ENCODE measurements around the gene CPEB4. TPM values are rescaled to one million over a fixed set of nuclear protein-coding genes. Genes with fewer than 3 reads are reported as not detected.

Gene CPEB4
- total and polyA plus RNA-seq, 9 of the 15 experiments (the other 6 are each of a cell fraction or from before 2014, with no cell fraction given) = 7.4 to 21.3 (median 12.4) TPM

DNA sequence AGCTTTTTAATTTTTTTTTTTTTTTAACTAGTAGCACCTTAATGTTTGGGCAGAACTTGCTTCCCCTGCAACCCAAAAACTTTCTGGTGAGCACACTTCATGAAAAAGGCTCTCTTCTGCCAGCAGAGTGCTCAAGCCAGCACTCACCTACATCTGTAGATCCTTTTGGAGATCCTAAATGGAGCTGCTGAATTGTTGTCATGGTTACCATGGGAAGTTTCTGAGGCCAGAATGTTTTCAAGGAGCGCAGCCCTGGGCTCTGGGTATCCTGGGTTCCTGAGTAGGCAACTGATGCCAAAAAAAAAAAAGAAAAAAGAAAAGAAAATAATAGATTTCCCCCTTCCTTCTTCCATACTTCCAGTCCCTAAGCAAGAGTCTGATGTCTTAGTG lies 3.1 kb upstream of the CPEB4 start (continued):
- TF ChIP-seq ZNF165 (CRISPR knock-in tag; IDR thresholded peaks at IDR 0.05; ENCODE audit: borderline replicate concordance) (no peak), BMI1 (IDR thresholded peaks at IDR 0.05; ENCODE audit: low read length) (0 out of 2 replicates have a peak, but pooled peaks have one; percentile 26), MYBL2 (IDR thresholded peaks at IDR 0.05; ENCODE audit: low read depth) (no peak), MYBL2 (CRISPR knock-in tag; IDR thresholded peaks at IDR 0.05; ENCODE audit: borderline replicate concordance) (no peak), RFX1 (IDR thresholded peaks at IDR 0.05) (peak; percentile 94), ZNF589 (CRISPR knock-in tag; IDR thresholded peaks at IDR 0.05; ENCODE audit: low read depth) (0 out of 2 replicates have a peak, but pooled peaks have one; percentile 2), ELF1 (tag; IDR thresholded peaks at IDR 0.05) (0 out of 2 replicates have a peak, but pooled peaks have one; percentile 14), ETS2 (tag; IDR thresholded peaks at IDR 0.05; ENCODE audit: borderline replicate concordance, poor library complexity, severe bottlenecking) (no peak), CCNT2 (IDR thresholded peaks at IDR 0.05; ENCODE audit: borderline replicate concordance, extremely low read depth, insufficient read length, low read depth, low read length) (peak; percentile 6), CHD1 (IDR thresholded peaks at IDR 0.05; ENCODE audit: low read length) (no peak)

DNA sequence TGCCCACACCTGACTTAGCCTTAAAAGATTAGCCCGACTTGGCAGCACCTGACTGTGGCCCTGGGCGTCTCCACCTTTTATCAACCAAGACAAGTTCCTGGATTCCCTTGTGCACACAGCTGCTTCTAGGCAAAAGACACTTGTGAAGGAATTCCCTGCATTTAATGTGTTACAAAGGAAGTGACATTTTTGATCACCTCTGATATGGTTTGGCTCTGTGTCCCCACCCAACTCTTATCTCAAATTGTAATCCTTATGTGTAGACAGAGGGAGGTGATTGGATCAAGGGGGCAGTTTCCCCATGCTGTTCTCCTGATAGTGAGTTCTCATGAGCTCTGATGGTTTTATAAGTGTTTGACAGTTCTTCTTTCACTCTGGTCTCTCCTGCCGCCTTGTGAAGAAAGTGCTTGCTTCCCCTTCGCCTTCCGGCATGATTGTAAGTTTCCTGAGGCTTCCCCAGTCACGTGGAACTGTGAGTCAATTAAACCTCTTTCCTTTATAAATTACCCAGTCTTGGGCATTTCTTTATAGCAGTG lies 2.6 kb upstream of the CPEB4 start:
- BruUV-seq (replicated peaks) = no TSS peak
- peaks cover 28 to 51% of the 10 kb centered on the region in 2 experiments for H3K4me1 ChIP-seq (replicated peaks in 1 of 2; ENCODE audit: control insufficient read depth in 2 of 2, insufficient read depth in 2 of 2, low read length in 2 of 2)
- FAIRE-seq = peak; percentile 88
- TF ChIP-seq MTF1 (CRISPR knock-in tag; IDR thresholded peaks at IDR 0.05; ENCODE audit: borderline replicate concordance) (no peak), ETV1 (tag; conservative IDR thresholded peaks at IDR 0.05; ENCODE audit: low read depth) (peak; percentile 88), DIDO1 (tag; IDR thresholded peaks at IDR 0.05; ENCODE audit: low read depth) (no peak), ZNF121 (CRISPR knock-in tag; conservative IDR thresholded peaks at IDR 0.05) (no peak)

More for the DNA sequence above, 2.6 kb upstream of the CPEB4 start:
- Histone ChIP-seq H3K4me2 (ENCODE audit: insufficient read depth, low read length) (peak overlapping the region; percentile 44), H3K9ac (ENCODE audit: insufficient read depth in 1 of 2, low read depth in 2 of 2, low read length in 2 of 2) (peak overlapping the region in 1 of 2 experiments; percentile 60; a peak in 2 of 4 replicates), H3K27me3 (ENCODE audit: control insufficient read depth in 2 of 2, insufficient read depth in 2 of 2, low read length in 2 of 2) (no peaks in the 10 kb centered on the region), H3K79me2 (ENCODE audit: control insufficient read depth, insufficient read depth, low read length) (peaks cover 24% of the 10 kb centered on the region), H3K27ac (ENCODE audit: extremely low read depth, low read depth, low read length) (peak overlapping the region; percentile 69), H2AFZ (ENCODE audit: low read depth, low read length) (peak overlapping the region; percentile 71), H4K20me1 (replicated peaks; ENCODE audit: control insufficient read depth, insufficient read depth, low read length) (no peaks in the 10 kb centered on the region), H3K9me1 (ENCODE audit: control insufficient read depth, insufficient read depth, low read length) (no peaks in the 10 kb centered on the region), H3K36me3 (ENCODE audit: control insufficient read depth, insufficient read depth, low read length) (no peaks in the 10 kb centered on the region), H3K4me3 (no peak overlapping the region), H3K9me3 (replicated peaks; ENCODE audit: control insufficient read depth, insufficient read depth, low read depth, low read length) (no peaks in the 10 kb centered on the region)
- DNase-seq (ENCODE audit: extremely low read depth in 1 of 4, low spot score in 3 of 4) = peak in 1 of 4 experiments; percentile 85
- ATAC-seq = peak; percentile 5
- CTCF ChIA-PET (ENCODE audit: low intra/inter-chr PET ratio) = interaction anchor here (0.6 kb wide), 1 partner anchor 65 kb away, joined by 3 read pairs; no protein-coding TSS in a partner anchor
- in situ Hi-C loops (cut with MboI) = loop anchor here (10.0 kb wide), 1 partner anchor 101 kb away; no protein-coding TSS in a partner anchor
- intact Hi-C loops (cut with micrococcal nuclease) = loop anchor here (1.0 to 10.0 kb wide), 8 partner anchors 19 to 561 kb away; partner anchors contain the start of gene STC2
- WGBS (ENCODE audit: insufficient coverage, low coverage, missing lambda C conversion rate) = 0% methylated on average over 6 of the region's 6 CpGs
- POLR2A ChIA-PET = interaction anchor here (0.6 to 1.7 kb wide), 12 partner anchors 9 to 146 kb away, joined by 3 to 7 read pairs (median 4); no protein-coding TSS in a partner anchor
